HG03280 (cell line): ENCODE results near the gene MTCH2.
A peak's percentile ranks its signal among the peaks of the same experiment; 100 is the strongest.
"Not testable (repeated sequence)": the region's sequence is repeated elsewhere in the genome, so short reads cannot be mapped to it uniquely, and the experiment has no call there.

Source experiments
- ATAC-seq: cut with Tn5 transposase; IDR thresholded peaks from one replicate; pipeline ENCODE4 v1.9.1; 2021; ENCODE audit warnings: mild to moderate bottlenecking, moderate library complexity; ENCODE audit not compliant: unreplicated experiment

MTCH2 gene

DNA sequence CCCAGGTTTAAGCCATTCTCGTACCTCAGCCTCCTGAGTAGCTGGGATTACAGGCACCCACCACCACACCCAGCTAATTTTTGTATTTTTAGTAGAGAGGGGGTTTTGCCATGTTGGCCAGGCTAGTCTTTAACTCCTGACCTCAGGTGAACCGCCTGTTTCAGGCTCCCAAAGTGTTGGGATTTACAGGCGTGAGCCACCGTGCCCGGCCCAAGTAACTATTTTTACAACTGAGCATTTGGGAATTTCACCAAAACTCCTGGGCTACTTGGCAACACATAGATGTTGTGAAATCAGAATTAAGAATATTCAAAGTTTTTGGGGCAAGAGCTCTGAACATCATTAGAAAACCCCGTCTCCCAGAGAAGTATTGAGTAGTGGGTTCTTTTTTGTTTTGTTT lies 1.9 kb downstream of the MTCH2 start:
- not testable (repeated sequence) for ATAC-seq

- ATAC-seq: not testable (repeated sequence)
Observed at GRCh38 chr11:47636331-47636730, 6.0 kb downstream of the MTCH2 start.

- no peak for ATAC-seq
Observed at GRCh38 chr11:47631473-47631872, 10.9 kb downstream of the MTCH2 start.

GRCh38 chr11:47628026-47628425 lies 14.3 kb downstream of the MTCH2 start:
- ATAC-seq: no peak

- no peak for ATAC-seq
Observed at GRCh38 chr11:47626234-47626633, 16.1 kb downstream of the MTCH2 start.

DNA sequence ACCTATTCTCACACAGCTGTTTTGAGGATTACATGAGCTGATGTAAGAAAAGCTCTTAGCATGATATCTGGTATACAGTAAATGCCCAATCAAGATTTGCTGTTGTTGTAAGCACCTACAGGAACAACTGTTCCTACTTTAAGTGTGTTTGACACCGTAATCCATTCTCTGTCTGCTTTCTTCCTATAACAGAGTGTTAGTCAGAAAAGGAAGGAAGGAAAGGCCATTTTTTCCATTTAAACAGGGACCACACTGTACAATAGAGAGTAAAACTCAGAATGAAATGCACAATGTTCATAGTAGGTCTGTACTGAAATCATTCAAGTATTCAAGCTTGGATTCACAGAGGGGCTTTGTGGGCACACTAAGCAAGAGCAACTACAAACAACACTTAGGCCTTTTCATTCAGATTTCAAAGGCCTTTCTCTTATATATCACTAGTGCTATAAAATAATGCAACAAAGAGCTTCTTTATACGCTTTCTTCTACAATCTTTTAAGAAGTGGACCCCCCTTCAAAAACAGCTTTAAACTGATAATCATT lies 21.5 kb downstream of the MTCH2 start:
- ATAC-seq: no peak

GRCh38 chr11:47617417-47617809 lies 24.9 kb downstream of the MTCH2 start:
- no peak for ATAC-seq

DNA sequence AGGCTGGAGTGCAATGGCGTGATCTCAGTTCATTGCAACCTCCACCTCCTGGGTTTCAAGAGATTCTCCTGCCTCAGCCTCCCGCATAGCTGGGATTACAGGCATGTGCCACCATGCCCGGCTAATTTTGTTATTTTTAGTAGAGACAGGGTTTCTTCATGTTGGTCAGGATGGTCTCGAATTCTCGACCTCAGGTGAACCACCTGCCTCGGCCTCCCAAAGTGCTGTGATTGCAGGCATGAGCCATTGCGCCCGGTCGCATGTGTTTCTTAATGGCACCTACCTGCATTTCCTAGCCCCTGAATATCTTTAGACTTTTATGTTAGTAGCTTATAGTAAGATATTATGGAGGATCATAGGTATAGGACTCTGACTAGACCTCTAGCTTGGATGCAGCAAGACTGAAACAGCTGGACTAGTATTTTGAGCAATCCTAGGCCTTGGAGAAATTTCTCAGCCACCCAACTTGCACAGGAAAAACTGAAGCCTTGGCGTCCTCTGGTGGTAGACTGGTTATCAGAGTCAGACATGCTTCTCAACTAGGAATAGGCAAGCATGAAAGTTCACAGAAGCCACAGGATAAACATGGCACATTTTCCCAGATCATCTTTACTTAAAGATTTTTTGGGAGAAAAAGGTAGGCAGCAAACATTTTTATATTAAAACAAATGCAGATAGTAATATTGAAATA lies 25.5 kb downstream of the MTCH2 start:
- ATAC-seq: no peak

DNA sequence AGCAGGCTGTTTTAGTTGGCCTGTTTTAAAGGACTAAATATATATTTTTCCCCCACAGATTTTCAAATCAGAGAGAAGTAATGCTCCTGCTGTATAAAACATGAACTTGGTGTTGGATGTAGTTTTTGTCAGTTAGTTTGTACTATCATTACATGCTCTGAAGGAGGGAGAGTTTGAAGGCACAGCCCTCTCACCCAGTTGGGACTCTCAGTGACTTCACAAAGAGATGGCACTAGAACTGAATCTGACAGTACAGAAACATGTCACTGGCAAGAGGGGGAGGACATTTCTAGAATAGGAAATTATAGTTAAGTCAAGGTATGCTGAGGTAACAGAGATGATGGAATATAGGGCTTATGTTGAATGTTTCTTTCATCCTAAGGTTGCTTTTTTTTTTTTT lies 27.1 kb downstream of the MTCH2 start:
- ATAC-seq: no peak

DNA sequence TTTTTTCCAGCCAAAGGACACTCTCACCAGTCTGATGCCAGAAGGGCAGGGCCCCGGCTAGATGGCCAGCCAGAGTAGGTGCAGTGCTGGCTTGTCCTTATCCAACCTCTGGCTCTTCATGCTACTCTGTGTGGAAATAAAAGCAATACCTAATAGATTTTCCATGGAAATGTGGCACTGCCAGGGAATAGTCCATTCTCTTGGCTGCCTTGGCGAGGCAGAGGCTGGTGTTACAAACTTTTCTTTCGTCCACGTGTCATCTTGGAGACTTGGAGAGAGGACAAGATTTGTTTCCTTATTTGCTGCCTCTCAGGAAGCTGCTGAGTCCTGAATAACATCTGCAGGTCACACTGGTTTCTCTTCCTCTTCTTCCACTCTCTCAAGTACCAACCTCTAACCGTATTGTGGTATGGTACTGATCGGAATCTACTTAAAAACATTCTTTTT lies 31.0 kb downstream of the MTCH2 start:
- ATAC-seq: peak; percentile 80

GRCh38 chr11:47609675-47610074 lies 32.7 kb downstream of the MTCH2 start:
- ATAC-seq: no peak

- no peak for ATAC-seq
Observed at GRCh38 chr11:47607380-47607779, 35.0 kb downstream of the MTCH2 start.

- ATAC-seq: no peak
Observed at GRCh38 chr11:47606731-47607130, 35.6 kb downstream of the MTCH2 start.

DNA sequence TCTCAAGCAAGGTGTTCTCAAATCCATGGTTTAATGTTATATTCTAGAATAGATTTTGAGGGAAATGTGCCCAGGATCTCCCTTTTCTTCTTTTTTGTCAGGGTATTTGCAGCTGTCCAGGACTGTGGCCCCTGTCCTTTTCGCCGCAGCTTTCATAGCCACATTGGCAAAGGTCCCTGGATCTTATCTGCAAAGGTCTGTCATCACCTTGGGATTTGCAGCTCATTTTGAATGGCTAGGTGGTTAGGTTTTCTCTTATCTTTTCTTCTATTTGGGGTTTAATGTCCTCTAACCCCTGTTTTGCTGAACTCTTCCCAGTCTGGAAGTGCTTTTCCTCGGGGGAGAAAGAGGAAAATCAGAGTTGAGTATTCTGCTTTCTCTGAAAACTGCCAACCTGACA lies 36.4 kb downstream of the MTCH2 start:
- no peak for ATAC-seq

GRCh38 chr11:47603295-47603694 lies 39.1 kb downstream of the MTCH2 start:
- no peak for ATAC-seq

DNA sequence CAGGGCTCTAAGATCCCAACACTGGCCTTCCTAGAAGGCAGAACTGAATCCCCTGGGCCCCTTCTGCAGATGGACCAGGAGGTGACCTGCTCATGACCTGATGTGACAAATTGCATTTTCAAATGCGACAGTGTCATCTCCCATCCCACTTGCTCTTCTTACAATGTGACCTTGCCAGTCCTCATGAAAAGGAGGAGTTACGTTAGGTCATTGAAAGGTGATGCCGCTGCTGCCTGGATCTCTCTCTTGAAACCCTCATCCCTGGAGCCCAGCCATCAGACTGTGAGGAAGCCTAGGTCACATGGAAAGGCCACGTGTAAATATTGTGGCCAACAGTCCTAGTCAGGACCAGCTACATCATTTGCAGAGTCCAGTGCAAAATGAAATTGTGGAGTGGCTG lies 42.5 kb downstream of the MTCH2 start:
- ATAC-seq: no peak

DNA sequence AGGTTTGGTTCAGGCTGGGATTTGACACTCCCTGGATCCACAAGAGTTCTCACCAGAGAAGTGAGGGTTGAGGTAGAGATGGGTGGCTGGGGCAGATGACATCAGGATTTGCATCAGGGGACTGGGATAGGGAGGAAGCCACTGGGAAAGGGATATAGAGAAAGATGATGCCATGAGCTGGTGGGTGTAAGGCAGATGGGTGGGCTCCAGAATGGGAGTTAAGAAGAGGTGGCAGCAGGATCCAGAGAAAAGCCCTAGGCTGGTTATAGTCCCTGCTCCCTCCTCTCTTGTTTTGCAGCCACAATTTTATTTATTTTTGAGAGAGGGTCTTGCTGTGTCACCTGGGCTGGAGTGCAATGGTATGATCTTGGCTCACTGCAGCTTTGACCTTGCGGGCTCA lies 46.4 kb downstream of the MTCH2 start:
- no peak for ATAC-seq

- ATAC-seq: no peak
Observed at GRCh38 chr11:47595029-47595428, 47.3 kb downstream of the MTCH2 start.

DNA sequence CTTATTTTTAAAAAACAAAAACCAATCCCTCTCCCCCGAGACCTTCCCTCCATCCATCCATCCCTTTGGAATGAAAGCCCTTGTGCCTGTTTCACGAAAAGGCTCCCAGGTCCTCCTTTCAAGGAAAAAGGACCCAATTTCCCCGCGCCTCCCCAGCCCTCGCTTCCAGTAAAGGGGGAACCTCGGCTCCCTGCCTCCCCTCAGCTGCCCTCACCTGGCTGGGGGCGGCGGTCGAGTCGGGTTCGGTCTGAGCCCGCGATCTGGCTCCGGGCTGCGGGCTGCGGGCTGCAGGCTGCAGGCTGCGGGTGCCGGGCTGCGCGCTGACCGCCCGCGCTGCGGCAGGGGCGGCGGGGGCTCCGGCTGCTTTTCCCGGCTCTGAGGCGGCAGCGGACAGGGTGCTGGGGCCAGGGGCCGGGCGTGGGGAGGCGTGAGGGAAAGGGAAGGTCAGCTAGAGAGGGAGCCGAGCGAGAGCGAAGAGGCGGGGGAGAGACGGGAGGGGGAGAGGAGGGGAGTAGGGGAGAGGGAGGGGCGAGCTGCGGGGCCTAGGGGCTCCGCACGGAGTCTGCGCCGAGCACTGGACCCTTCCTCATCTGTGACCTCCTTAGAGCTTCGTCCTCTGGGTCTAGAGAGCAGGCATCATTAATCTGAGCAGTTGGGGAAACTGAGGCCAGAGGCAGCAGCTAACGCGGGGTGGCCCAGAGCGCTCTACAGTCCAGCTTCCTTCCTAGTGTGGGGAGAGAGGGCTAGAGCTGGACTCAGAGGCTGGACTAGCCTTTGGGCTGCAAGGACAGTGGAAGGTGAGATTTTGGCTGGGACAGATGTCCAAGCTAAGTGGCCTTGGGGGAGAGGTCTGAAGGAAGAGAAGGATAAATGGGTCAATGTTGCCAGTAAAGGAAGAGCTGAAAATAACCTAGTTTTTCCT lies 48.2 kb downstream of the MTCH2 start, which contains the start of gene C1QTNF4:
Gene C1QTNF4 (minus strand): TSS at position 478 of the 922 bp plus-strand sequence. CDS start 3,601 bp downstream, outside the sequence.
- no peak for ATAC-seq

- no peak for ATAC-seq
Observed at GRCh38 chr11:47593492-47593933, 48.8 kb downstream of the MTCH2 start.

DNA sequence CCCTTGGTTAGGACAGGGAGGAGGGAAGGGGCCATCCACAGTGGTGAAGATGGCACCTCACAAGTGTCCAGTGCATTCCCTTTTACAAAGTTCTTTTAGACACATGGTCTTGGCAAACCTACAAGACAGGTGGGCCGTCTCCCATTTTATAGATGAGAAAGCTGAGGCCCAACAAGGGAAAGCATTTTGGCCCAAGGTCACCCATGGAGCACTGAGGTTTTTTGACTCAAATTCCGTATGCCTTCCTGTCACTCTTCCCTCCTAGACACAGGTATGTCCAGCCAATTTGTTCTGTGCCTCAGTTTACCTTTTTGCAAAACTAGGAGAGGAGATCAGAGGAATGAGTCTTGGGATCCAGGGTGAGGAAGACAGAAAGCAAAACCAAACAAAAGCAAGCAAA lies 49.4 kb downstream of the MTCH2 start:
- no peak for ATAC-seq

DNA sequence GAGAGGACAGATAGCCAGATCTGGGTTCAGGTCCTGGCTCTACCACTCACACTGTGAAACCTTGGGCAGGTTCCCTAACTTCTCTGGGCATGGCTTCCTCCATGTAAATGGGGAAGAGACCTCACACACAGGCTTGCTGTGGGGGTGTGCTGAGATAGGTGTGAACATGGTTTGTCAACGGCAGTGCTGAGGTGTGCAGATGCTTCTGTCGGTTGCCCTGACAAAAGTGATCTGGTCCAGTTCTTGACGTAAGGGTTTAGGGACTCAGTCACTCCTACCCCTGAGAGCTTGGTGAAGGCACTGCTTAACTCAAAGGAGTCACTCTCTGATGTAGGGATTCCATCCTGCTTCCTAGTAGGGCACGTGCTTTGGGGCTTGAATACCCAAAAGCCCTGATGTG lies 50.1 kb downstream of the MTCH2 start:
- ATAC-seq: no peak
